BLaER1 (cell line): ENCODE data around the gene SLC30A3.

ENCODE experiments used
- H3K27ac ChIP-seq: shearing (Covaris generic); formaldehyde crosslinking; 2 replicates; pipeline ENCODE4 v1.8.1; 2022
- H3K27me3 ChIP-seq: shearing (Covaris generic); formaldehyde crosslinking; 2 replicates; pipeline ENCODE4 v1.8.1; 2022
- H3K36me3 ChIP-seq: shearing (Covaris generic); formaldehyde crosslinking; 2 replicates; pipeline ENCODE4 v1.8.1; 2022
- H3K4me1 ChIP-seq: shearing (Covaris generic); formaldehyde crosslinking; 2 replicates; pipeline ENCODE4 v1.8.1; 2022
- H3K4me2 ChIP-seq: shearing (Covaris generic); formaldehyde crosslinking; 2 replicates; pipeline ENCODE4 v1.8.1; 2022
- H3K4me3 ChIP-seq: shearing (Covaris generic); formaldehyde crosslinking; 2 replicates; pipeline ENCODE4 v1.8.1; 2022
- H3K9ac ChIP-seq: shearing (Covaris generic); formaldehyde crosslinking; 2 replicates; pipeline ENCODE4 v1.8.1; 2022
- H3K9me3 ChIP-seq: shearing (Covaris generic); formaldehyde crosslinking; 2 replicates; pipeline ENCODE4 v1.8.1; 2022
- H4K20me1 ChIP-seq: shearing (Covaris generic); formaldehyde crosslinking; 2 replicates; pipeline ENCODE4 v1.8.1; 2022
- Cebpa-rat ChIP-seq: shearing (Covaris generic); IDR thresholded peaks from 2 replicates; pipeline ENCODE4 v1.8.1; 2022

SLC30A3 gene

DNA sequence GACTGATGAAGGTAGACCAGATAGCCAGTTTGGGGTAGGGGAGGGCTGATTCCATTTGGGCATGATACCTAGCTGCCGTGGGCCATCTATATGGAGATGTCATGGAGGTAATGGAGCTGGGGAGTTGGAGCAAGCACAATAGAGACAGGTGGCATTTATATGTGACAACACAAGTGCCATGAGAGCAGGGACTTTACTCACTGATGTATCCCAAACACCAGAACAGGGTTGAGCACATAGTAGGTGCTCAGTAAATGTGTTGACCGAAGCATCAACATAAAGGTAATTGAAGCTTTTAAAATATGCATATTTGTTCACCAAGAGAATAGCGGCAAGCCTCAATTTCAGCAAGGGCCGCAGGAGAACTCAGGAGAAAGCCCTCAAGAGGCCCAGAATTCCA lies 15.0 kb downstream of the SLC30A3 start:
- no peak overlapping the region for H3K27ac ChIP-seq
- H4K20me1 ChIP-seq = no peaks in the 10 kb centered on the region; the same call in 1 of the 2 replicates
- no peak overlapping the region for H3K9ac ChIP-seq
- H3K9me3 ChIP-seq = no peaks in the 10 kb centered on the region
- H3K36me3 ChIP-seq = peaks cover 25% of the 10 kb centered on the region
- no peak for TF ChIP-seq Cebpa-rat
- H3K4me3 ChIP-seq = no peak overlapping the region
- H3K4me1 ChIP-seq = peaks cover 35% of the 10 kb centered on the region
- H3K27me3 ChIP-seq = no peaks in the 10 kb centered on the region; the same call in 1 of the 2 replicates
- no peak overlapping the region for H3K4me2 ChIP-seq

DNA sequence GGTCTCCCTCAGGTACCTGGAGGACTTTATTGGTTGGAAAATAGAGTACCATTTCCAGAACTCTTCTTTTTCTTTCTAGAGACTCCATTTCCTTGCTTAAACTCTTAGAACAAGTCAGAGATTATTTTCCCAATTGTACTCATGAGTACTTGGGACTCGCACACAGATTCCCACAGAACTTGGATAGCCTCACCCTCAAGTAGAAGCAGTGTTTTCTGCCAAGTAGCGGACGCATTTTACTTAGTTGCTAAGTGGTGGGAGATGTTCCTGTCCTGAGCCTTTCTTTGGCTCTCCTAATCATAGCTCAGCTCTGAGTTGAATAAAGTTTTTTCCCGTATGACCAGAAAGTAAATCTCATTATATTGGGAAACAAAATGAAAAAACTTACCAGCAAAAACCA lies 17.2 kb downstream of the SLC30A3 start:
- H3K4me2 ChIP-seq = no peak overlapping the region
- no peak overlapping the region for H3K4me3 ChIP-seq
- peaks cover 48% of the 10 kb centered on the region for H3K36me3 ChIP-seq
- peaks cover 38% of the 10 kb centered on the region for H3K4me1 ChIP-seq
- TF ChIP-seq Cebpa-rat = no peak
- H3K27me3 ChIP-seq = no peaks in the 10 kb centered on the region; the same call in 1 of the 2 replicates
- H3K9me3 ChIP-seq = no peaks in the 10 kb centered on the region
- H3K27ac ChIP-seq = no peak overlapping the region
- H3K9ac ChIP-seq = no peak overlapping the region
- H4K20me1 ChIP-seq = peaks cover 10% of the 10 kb centered on the region; the same call in 1 of the 2 replicates

DNA sequence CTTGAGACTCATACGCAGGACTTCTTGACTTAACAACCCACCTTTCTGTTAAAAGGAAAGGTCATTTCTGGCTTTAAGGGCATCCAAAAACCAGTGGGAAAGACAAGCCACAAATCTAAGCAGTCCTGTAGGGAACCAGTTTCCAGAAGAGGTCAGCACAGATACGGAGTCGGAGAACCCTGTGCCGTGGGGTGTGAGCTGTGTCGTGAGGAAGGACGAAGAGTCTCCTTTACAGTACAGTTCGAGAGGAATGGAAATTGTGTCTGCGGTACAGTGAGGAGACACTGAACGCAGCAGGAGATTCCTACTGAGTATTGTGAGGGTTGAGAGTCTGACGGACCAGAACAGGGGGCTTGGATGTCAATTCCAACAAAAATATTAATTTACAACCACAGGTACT lies 17.7 kb downstream of the SLC30A3 start:
- H3K4me3 ChIP-seq = no peak overlapping the region
- TF ChIP-seq Cebpa-rat = no peak
- peaks cover 53% of the 10 kb centered on the region for H3K36me3 ChIP-seq

DNA sequence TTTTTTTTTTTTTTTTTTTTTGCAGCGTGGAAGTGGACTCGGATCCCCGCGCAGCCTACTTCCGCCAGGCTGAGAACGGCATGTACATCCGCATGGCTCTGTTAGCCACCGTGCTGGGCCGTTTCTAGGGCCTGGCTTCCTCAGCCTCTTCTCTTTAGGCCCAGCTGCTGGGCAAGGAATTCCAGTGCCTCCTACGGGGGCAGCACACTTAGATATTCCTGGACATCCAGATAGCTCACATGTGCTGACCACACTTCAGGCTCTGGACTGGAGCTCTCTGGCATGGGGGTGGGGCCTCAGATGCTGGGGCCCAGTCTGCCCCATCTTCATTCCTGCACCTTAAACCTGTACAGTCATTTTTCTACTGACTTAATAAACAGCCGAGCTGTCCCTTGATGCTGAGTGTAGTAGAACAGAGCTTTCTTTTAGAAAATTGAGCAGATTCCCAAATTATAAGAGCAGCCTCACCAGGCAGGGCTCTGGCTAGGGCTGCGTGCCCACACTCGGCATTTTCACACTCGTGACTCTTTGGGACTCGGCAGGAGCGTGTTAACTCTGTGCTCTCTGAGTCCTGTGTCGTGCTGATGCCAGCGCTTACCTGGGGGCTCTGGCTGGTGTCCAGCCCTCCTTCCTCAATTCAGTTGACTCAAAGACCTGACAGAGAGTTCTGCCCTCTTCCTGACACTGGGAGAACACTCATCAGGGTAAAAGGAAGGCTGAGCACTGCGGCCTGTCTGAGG lies 19.3 kb downstream of the SLC30A3 start:
- Histone ChIP-seq H3K4me3 (no peak overlapping the region), H3K9me3 (no peaks in the 10 kb centered on the region), H3K4me2 (no peak overlapping the region), H4K20me1 (peaks cover 10% of the 10 kb centered on the region; the same call in 1 of the 2 replicates), H3K36me3 (peaks cover 68% of the 10 kb centered on the region), H3K4me1 (peaks cover 17% of the 10 kb centered on the region), H3K27ac (no peak overlapping the region), H3K27me3 (no peaks in the 10 kb centered on the region), H3K9ac (no peak overlapping the region)
- TF ChIP-seq Cebpa-rat = no peak

More for the DNA sequence above, 17.7 kb downstream of the SLC30A3 start:
- H4K20me1 ChIP-seq = peaks cover 10% of the 10 kb centered on the region; the same call in 1 of the 2 replicates
- H3K4me1 ChIP-seq = peaks cover 33% of the 10 kb centered on the region
- no peak overlapping the region for H3K4me2 ChIP-seq
- no peak overlapping the region for H3K9ac ChIP-seq
- H3K9me3 ChIP-seq = no peaks in the 10 kb centered on the region
- H3K27ac ChIP-seq = no peak overlapping the region
- no peaks in the 10 kb centered on the region; the same call in 1 of the 2 replicates for H3K27me3 ChIP-seq

DNA sequence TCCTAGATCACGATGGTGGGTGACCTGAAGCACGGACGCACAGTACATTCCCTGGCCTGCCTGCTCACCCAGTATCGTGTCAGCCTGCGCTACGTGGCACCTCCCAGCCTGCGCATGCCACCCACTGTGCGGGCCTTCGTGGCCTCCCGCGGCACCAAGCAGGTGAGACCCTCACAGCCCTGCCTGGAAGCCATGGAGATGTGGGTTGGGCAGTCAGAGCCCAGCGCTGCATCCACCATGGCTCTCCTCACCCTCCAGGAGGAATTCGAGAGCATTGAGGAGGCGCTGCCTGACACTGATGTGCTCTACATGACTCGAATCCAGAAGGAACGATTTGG lies 20.3 kb downstream of the SLC30A3 start:
- peaks cover 10% of the 10 kb centered on the region; the same call in 1 of the 2 replicates for H4K20me1 ChIP-seq
- H3K36me3 ChIP-seq = peaks cover 78% of the 10 kb centered on the region
- peak overlapping the region; percentile 71 for H3K4me2 ChIP-seq
- H3K4me3 ChIP-seq = no peak overlapping the region
- no peak overlapping the region for H3K9ac ChIP-seq
- peak overlapping the region; percentile 50 for H3K27ac ChIP-seq
- no peak for TF ChIP-seq Cebpa-rat
- no peaks in the 10 kb centered on the region for H3K27me3 ChIP-seq
- peaks cover 17% of the 10 kb centered on the region for H3K4me1 ChIP-seq
- no peaks in the 10 kb centered on the region for H3K9me3 ChIP-seq

DNA sequence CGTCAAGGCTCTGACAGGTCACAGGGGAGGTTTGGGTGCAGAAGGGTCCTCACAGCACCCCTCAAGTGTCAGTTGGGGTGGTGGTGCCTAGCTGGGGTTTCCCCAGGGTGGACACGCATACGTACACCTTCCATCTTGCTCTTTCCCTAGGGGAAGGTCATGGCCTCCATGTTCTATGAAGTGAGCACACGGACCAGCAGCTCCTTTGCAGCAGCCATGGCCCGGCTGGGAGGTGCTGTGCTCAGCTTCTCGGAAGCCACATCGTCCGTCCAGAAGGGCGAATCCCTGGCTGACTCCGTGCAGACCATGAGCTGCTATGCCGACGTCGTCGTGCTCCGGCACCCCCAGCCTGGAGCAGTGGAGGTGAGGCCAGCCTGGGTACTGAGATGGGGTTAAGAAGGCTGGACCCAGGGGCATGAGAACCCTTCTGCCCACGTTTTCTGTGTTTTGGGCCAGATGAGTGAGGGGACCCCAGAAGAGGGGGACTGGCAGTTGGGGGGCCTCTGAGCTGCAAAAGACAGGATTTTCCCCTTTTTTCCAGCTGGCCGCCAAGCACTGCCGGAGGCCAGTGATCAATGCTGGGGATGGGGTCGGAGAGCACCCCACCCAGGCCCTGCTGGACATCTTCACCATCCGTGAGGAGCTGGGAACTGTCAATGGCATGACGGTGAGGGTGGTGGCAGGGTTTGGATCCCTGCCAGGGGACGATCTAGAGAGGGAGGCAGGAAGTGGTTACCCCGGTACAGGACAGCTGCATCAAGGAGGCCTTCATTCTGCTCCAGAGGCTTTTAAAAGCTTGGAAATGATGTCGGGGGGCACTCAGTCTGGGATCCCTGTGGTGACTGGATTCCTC lies 20.9 kb downstream of the SLC30A3 start:
- Histone ChIP-seq H3K9me3 (no peaks in the 10 kb centered on the region), H3K36me3 (peaks cover 84% of the 10 kb centered on the region), H3K4me2 (peak overlapping the region; percentile 71), H3K9ac (peak overlapping the region; percentile 58; the same call in 1 of the 2 replicates), H3K4me3 (no peak overlapping the region), H3K27ac (peak overlapping the region; percentile 50), H3K4me1 (peaks cover 17% of the 10 kb centered on the region), H4K20me1 (peaks cover 10% of the 10 kb centered on the region; the same call in 1 of the 2 replicates), H3K27me3 (no peaks in the 10 kb centered on the region)
- TF ChIP-seq Cebpa-rat = no peak

DNA sequence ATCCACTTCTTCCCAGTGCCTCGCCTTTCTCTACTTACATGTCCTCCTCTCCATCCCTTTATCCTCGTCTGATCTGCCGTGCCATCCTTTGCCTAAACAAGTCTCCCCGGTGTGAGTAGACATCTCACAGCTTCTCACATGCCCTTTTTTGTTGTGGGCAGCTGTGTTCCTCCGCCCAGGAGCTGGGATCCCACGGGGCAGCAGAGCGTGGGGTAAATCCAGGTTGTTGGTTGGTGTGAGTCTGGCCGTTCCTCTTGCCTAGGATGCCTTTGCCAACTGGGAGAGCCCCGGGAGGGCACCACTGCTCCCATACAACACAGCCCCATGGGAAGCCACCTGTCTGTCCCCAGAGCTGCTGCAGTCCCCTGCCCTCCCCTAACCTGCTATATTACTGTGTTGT lies 22.4 kb downstream of the SLC30A3 start:
- no peak overlapping the region for H3K9ac ChIP-seq
- H3K27me3 ChIP-seq = no peaks in the 10 kb centered on the region
- no peak overlapping the region for H3K4me2 ChIP-seq
- H3K4me1 ChIP-seq = peaks cover 17% of the 10 kb centered on the region
- H4K20me1 ChIP-seq = peaks cover 10% of the 10 kb centered on the region; the same call in 1 of the 2 replicates
- H3K9me3 ChIP-seq = no peaks in the 10 kb centered on the region
- no peak overlapping the region for H3K4me3 ChIP-seq
- peaks cover 100% of the 10 kb centered on the region for H3K36me3 ChIP-seq
- no peak overlapping the region for H3K27ac ChIP-seq
- TF ChIP-seq Cebpa-rat = no peak

DNA sequence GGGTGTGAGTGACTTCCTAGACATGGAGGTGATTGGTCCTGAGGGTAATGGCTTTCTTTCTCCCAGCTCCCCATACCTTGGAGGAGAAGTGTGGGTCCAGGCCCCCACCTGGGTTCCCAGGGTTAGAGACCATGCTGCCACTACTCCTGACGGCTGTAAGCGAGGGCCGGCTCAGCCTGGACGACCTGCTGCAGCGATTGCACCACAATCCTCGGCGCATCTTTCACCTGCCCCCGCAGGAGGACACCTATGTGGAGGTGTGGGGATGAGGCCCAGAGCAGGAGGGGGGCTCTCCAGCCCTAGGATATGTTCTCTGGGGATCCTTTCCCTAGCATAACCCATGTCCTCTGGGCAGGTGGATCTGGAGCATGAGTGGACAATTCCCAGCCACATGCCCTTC lies 23.9 kb downstream of the SLC30A3 start:
- Histone ChIP-seq H3K4me2 (no peak overlapping the region), H3K27me3 (no peaks in the 10 kb centered on the region), H3K9ac (no peak overlapping the region), H3K36me3 (peaks cover 100% of the 10 kb centered on the region), H3K4me1 (peaks cover 17% of the 10 kb centered on the region), H4K20me1 (peaks cover 10% of the 10 kb centered on the region; the same call in 1 of the 2 replicates), H3K9me3 (no peaks in the 10 kb centered on the region), H3K4me3 (no peak overlapping the region), H3K27ac (no peak overlapping the region)
- no peak for TF ChIP-seq Cebpa-rat

DNA sequence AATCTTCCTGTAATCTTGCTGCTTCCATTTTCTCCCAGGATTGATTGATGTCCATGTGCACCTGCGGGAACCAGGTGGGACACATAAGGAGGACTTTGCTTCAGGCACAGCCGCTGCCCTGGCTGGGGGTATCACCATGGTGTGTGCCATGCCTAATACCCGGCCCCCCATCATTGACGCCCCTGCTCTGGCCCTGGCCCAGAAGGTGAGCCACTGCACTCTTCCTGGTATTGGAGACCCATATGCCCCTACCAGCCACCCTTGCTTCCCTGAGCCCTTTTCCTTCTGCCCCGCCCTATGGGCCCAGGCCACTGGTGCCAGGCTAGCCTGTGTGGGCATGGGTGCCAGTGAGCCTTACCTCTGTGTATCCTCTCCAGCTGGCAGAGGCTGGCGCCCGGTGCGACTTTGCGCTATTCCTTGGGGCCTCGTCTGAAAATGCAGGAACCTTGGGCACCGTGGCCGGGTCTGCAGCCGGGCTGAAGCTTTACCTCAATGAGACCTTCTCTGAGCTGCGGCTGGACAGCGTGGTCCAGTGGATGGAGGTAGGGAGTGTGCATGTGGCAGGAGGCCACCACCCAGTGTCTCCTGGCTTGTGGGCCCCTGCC lies 25.4 kb downstream of the SLC30A3 start:
- no peak overlapping the region for H3K27ac ChIP-seq
- no peak overlapping the region for H3K4me2 ChIP-seq
- H3K36me3 ChIP-seq = peaks cover 100% of the 10 kb centered on the region
- no peaks in the 10 kb centered on the region for H3K9me3 ChIP-seq
- H3K9ac ChIP-seq = no peak overlapping the region
- no peak for TF ChIP-seq Cebpa-rat
- no peak overlapping the region for H3K4me3 ChIP-seq
- no peaks in the 10 kb centered on the region for H3K27me3 ChIP-seq
- peaks cover 10% of the 10 kb centered on the region; the same call in 1 of the 2 replicates for H4K20me1 ChIP-seq
- peaks cover 16% of the 10 kb centered on the region for H3K4me1 ChIP-seq

DNA sequence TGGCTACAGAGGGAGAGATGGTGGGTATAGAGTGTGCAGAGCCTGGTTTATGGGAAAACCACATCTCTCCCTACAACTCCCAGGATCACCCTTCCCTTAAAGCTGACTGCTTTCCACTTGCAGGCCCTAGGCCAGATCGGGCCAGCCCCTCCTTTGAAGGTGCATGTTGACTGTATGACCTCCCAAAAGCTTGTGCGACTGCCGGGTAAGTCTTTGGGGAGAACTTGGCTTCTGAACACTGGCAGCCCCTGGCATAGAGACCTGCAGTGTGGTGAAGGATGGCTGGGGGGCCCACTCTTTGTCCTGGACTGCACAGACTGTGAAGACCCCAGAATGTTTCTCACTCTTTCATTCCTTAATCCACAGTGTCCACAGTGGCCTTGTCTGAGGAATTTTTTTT lies 26.2 kb downstream of the SLC30A3 start:
- H3K4me3 ChIP-seq = no peak overlapping the region
- no peak for TF ChIP-seq Cebpa-rat
- H4K20me1 ChIP-seq = peaks cover 8% of the 10 kb centered on the region; the same call in 1 of the 2 replicates
- H3K9me3 ChIP-seq = no peaks in the 10 kb centered on the region
- H3K4me2 ChIP-seq = no peak overlapping the region
- H3K36me3 ChIP-seq = peaks cover 100% of the 10 kb centered on the region
- no peak overlapping the region for H3K27ac ChIP-seq
- no peak overlapping the region for H3K9ac ChIP-seq
- no peaks in the 10 kb centered on the region for H3K27me3 ChIP-seq
- peaks cover 16% of the 10 kb centered on the region for H3K4me1 ChIP-seq
